Measurements from ENCODE around the gene TNFRSF18. TPM values are rescaled to one million over a fixed set of nuclear protein-coding genes. Genes with fewer than 3 reads are reported as not detected.

The TNFRSF18 gene
- total and polyA plus RNA-seq, 3 donors from 2014 or later: 0.67 TPM; not detected in 2

- H3K4me3 ChIP-seq: no peak overlapping the region
- no peak for TF ChIP-seq POLR2A (IDR thresholded peaks at IDR 0.05)
- no peak for TF ChIP-seq CTCF (IDR thresholded peaks at IDR 0.05)
- no peak overlapping the region for H3K27ac ChIP-seq
- no peaks in the 10 kb centered on the region for H3K36me3 ChIP-seq (ENCODE audit: low read depth, missing control alignments)
- intact Hi-C loops (cut with DNase I; ENCODE audit: low total_unique reads): no loop called here
- no peaks in the 10 kb centered on the region for H3K9me3 ChIP-seq
- no peaks in the 10 kb centered on the region for H3K27me3 ChIP-seq
- WGBS, 2 donors: 89 to 94% methylated on average over 27 to 28 of the region's 28 CpGs
- H3K4me1 ChIP-seq: peaks cover 18% of the 10 kb centered on the region
- DNase-seq: no peak
Observed at GRCh38 chr1:1228596-1229321, 22.4 kb upstream of the TNFRSF18 start.

- H3K9me3 ChIP-seq: no peaks in the 10 kb centered on the region
- H3K27ac ChIP-seq: no peak overlapping the region
- no peaks in the 10 kb centered on the region for H3K27me3 ChIP-seq
- intact Hi-C loops (cut with DNase I; ENCODE audit: low total_unique reads): no loop called here
- peaks cover 18% of the 10 kb centered on the region for H3K4me1 ChIP-seq
- no peak overlapping the region for H3K4me3 ChIP-seq
- 93 to 100% methylated on average over 11 to 30 of the region's 30 CpGs for WGBS, 2 donors
- H3K36me3 ChIP-seq (ENCODE audit: low read depth, missing control alignments): no peaks in the 10 kb centered on the region
- DNase-seq: no peak
- TF ChIP-seq CTCF (IDR thresholded peaks at IDR 0.05) (no peak), POLR2A (IDR thresholded peaks at IDR 0.05) (no peak)
Observed at GRCh38 chr1:1228187-1228586, 21.8 kb upstream of the TNFRSF18 start.

- no peaks in the 10 kb centered on the region for H3K36me3 ChIP-seq (ENCODE audit: low read depth, missing control alignments)
Observed at GRCh38 chr1:1227386-1227785, 21.0 kb upstream of the TNFRSF18 start.

DNA sequence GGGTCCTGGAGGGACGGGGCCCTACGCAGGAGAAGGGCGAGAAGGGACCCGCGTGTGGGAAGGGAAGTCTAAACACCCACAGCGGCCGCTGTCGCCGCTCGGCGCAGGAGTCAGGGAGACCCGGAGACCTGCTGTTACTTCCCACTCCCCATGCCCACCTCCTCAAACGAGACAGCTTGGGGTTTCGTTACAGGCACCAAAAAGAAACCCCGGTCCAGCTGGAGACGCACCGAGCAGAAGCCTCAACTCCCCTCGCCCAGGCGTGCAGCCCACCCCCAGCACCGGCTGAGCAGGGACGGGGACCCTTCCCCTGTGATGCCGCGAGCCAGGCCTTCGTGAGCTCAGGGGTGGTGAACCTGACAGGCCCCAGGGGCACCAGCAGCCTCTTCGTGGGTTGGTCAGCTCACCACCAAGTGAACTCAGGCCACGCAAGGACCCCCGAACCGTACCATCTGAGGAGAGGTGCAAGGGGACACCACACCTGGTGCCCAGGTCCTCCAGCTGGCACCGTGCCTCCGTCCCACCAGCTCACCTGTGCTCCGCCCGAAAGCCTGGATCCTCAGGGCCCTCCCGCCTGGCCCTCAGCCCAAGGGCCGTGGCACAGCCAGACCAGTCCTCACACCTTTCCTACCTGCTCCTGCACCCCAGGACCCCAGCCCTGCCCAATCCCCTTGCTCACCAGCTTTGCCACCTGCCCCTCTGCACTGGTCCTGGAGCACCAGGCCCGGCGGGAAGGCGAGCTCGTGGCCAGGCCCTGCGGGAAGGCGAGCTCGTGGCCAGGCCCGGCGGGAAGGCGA is 20.4 kb upstream of the TNFRSF18 start:
- Histone ChIP-seq H3K4me3 (no peak overlapping the region), H3K27ac (no peak overlapping the region), H3K36me3 (ENCODE audit: low read depth, missing control alignments) (no peaks in the 10 kb centered on the region), H3K27me3 (no peaks in the 10 kb centered on the region), H3K9me3 (no peaks in the 10 kb centered on the region), H3K4me1 (peaks cover 18% of the 10 kb centered on the region)
- intact Hi-C loops (cut with DNase I; ENCODE audit: low total_unique reads): no loop called here
- DNase-seq: no peak
- TF ChIP-seq CTCF (IDR thresholded peaks at IDR 0.05) (no peak), POLR2A (IDR thresholded peaks at IDR 0.05) (no peak)
- WGBS, 2 donors: 92 to 100% methylated on average over 3 to 44 of the region's 44 CpGs

More at GRCh38 chr1:1227386-1227785, 21.0 kb upstream of the TNFRSF18 start:
- Histone ChIP-seq H3K9me3 (no peaks in the 10 kb centered on the region), H3K4me1 (peaks cover 18% of the 10 kb centered on the region), H3K27ac (no peak overlapping the region), H3K27me3 (no peaks in the 10 kb centered on the region), H3K4me3 (no peak overlapping the region)
- no peak for DNase-seq
- intact Hi-C loops (cut with DNase I; ENCODE audit: low total_unique reads): no loop called here
- WGBS, 2 donors: 94 to 95% methylated on average over 4 to 17 of the region's 25 CpGs
- no peak for TF ChIP-seq CTCF (IDR thresholded peaks at IDR 0.05)
- TF ChIP-seq POLR2A (IDR thresholded peaks at IDR 0.05): no peak

Data from testis (tissue), 3 donors.